Prostate gland (tissue), 2 donors: ENCODE data around the gene SPTY2D1. TPM values are rescaled to one million over a fixed set of nuclear protein-coding genes. Genes with fewer than 3 reads are reported as not detected.

Experiments used
- DNase-seq: peaks from one replicate; pipeline ENCODE4 v3.0.0-alpha.2; 2019; ENCODE audit warnings: low spot score
- H3K27ac ChIP-seq, 2 donors: fragments of 200-600 bp; sonication (generic); 2 replicates each; pipeline ENCODE4 v1.5.1; 2017 to 2019
- H3K27me3 ChIP-seq: fragments of 200-600 bp; sonication (generic); replicated peaks from 2 replicates; pipeline ENCODE4 v1.5.1; 2019; ENCODE audit not compliant: insufficient read depth
- H3K36me3 ChIP-seq, 2 donors: fragments of 200-600 bp; sonication (generic); 1 replicate in 1 of 2; 2 replicates in 1 of 2; pipeline versions ENCODE4 v1.5.1 to v1.8.1; 2017 to 2019
- H3K4me1 ChIP-seq: fragments of 200-600 bp; sonication (generic); replicated peaks from 2 replicates; pipeline ENCODE4 v1.5.1; 2019
- H3K4me3 ChIP-seq, 2 donors: fragments of 200-600 bp; sonication (generic); 2 replicates each; pipeline ENCODE4 v1.5.1; 2017 to 2019
- H3K9me3 ChIP-seq: fragments of 200-600 bp; sonication (generic); 2 replicates; pipeline ENCODE4 v1.5.1; 2017
- POLR2A ChIP-seq: fragments of 450-650 bp; IDR thresholded peaks from one replicate; pipeline ENCODE4 v1.6.1; 2016; ENCODE audit warnings: antibody characterized with exemption, mild to moderate bottlenecking
- POLR2AphosphoS5 ChIP-seq: sonication (generic); formaldehyde crosslinking; IDR thresholded peaks from one replicate; pipeline ENCODE4 v1.6.1; 2017; ENCODE audit warnings: antibody characterized with exemption
- WGBS: methylation state at CpG from one replicate; pipeline ENCODE4 v1.1.5; 2018; 5-methylcytosine and 5-hydroxymethylcytosine counted together
- intact Hi-C: fragments of 100-400 bp; cut with DNase I; formaldehyde crosslinking; loops from one replicate; pipeline ENCODE4 v1.14.2; 2022
- total RNA-seq, 2 donors: library from RNA; depleted of rRNA; stranded (reverse); fragments of >200 nt; gene quantifications; one replicate each; pipeline ENCODE4 v1.1.0, GENCODE V29; 2016
- TF ChIP-seq, protein P1 (sequence below), 4 experiments: fragments of 200-600 bp in 2 of 4; fragments of 450-650 bp in 2 of 4; sonication (generic) in 2 of 4; IDR thresholded peaks; 1 replicate in 3 of 4; 2 replicates in 1 of 4; pipeline ENCODE4 v1.5.1; 2016 to 2019; ENCODE audit warnings: antibody characterized with exemption in 4 of 4, mild to moderate bottlenecking in 2 of 4, moderate library complexity in 2 of 4

Gene SPTY2D1
- total RNA-seq, 2 donors from 2014 or later = 18.0 to 19.3 TPM

DNA sequence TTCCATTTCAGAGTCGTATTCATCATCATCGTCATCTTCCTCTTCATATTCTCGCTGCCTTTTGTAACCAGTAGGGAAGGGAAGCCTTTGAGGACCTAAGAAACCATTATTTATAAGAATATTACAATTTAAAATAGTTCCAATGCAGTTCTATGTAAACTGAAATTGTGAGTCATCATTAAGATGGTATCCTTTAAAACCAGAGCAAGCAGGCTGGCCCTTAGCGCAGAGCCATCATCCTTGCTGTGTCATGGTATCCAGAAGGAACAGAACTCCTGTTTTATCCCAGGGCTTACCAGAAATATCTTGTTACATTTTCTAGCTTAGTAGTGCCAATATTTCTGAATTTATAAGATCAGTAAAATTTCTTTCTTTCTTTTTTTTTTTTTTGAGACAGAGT, 21.7 kb downstream of the SPTY2D1 start:
- 93% methylated on average over 4 of the region's 4 CpGs for WGBS
- DNase-seq = no peak
- TF ChIP-seq, protein P1, sequence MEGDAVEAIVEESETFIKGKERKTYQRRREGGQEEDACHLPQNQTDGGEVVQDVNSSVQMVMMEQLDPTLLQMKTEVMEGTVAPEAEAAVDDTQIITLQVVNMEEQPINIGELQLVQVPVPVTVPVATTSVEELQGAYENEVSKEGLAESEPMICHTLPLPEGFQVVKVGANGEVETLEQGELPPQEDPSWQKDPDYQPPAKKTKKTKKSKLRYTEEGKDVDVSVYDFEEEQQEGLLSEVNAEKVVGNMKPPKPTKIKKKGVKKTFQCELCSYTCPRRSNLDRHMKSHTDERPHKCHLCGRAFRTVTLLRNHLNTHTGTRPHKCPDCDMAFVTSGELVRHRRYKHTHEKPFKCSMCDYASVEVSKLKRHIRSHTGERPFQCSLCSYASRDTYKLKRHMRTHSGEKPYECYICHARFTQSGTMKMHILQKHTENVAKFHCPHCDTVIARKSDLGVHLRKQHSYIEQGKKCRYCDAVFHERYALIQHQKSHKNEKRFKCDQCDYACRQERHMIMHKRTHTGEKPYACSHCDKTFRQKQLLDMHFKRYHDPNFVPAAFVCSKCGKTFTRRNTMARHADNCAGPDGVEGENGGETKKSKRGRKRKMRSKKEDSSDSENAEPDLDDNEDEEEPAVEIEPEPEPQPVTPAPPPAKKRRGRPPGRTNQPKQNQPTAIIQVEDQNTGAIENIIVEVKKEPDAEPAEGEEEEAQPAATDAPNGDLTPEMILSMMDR (IDR thresholded peaks at IDR 0.05) = no peak
- TF ChIP-seq POLR2AphosphoS5 = no peak
- no peak for TF ChIP-seq POLR2A
- H3K36me3 ChIP-seq = peaks cover 10 to 21% of the 10 kb centered on the region in 2 donors
- no peak overlapping the region for H3K4me3 ChIP-seq
- H3K27me3 ChIP-seq = no peaks in the 10 kb centered on the region
- no peaks in the 10 kb centered on the region for H3K9me3 ChIP-seq
- H3K27ac ChIP-seq = no peak overlapping the region
- H3K4me1 ChIP-seq = no peaks in the 10 kb centered on the region
- intact Hi-C loops = no loop called here

DNA sequence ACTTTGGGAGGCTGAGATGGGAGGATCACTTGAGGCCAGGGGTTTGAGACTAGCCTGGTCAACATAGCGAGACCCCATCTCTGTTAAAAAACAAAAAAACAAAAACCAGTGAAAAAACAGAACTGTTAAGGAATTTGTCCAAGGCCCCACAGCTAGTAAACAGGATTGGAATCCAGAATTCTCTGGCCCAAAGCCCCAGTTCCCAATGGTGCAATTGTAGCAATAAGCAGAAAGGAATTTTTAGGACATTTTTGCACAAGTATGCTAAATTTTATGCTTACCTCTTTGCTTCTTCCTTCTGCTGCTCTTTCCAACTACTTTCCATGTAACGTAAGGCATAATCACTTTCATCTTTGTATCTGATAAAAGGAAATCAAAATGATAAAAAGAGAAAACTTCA, 22.9 kb downstream of the SPTY2D1 start:
- 97% methylated on average over 2 of the region's 2 CpGs for WGBS
- peaks cover 10 to 21% of the 10 kb centered on the region in 2 donors for H3K36me3 ChIP-seq
- TF ChIP-seq, protein P1 (IDR thresholded peaks at IDR 0.05) = no peak
- TF ChIP-seq POLR2A (no peak), POLR2AphosphoS5 (no peak)
- H3K27me3 ChIP-seq = no peaks in the 10 kb centered on the region
- no peak overlapping the region for H3K4me3 ChIP-seq
- no peaks in the 10 kb centered on the region for H3K4me1 ChIP-seq
- DNase-seq = no peak
- no peaks in the 10 kb centered on the region for H3K9me3 ChIP-seq
- no peak overlapping the region for H3K27ac ChIP-seq
- intact Hi-C loops = no loop called here

DNA sequence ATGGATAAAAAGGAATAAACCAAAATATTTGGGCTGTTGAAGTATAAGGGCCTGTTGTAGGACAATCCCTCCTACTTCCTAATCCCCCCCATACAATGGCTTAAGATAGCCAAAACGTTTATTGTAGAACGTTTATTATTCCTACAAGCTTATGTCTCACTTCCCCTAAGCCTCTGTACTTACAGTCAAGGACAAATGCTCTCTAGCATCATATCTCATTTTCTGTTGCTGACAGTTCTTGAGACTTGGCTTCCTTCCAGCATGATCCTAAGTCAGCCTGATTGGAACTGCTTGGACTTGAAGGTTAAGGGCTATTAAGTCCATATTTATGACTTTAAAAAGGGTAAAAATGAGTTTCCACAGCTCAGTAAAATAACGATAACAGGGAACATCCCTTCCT, 25.8 kb downstream of the SPTY2D1 start:
- no peaks in the 10 kb centered on the region for H3K9me3 ChIP-seq
- no peak overlapping the region for H3K4me3 ChIP-seq
- TF ChIP-seq POLR2A (no peak), POLR2AphosphoS5 (no peak)
- TF ChIP-seq, protein P1 (IDR thresholded peaks at IDR 0.05) = no peak
- 61% methylated on average over 3 of the region's 3 CpGs for WGBS
- peaks cover 10 to 15% of the 10 kb centered on the region in 2 donors for H3K36me3 ChIP-seq
- H3K27ac ChIP-seq = no peak overlapping the region
- no peak for DNase-seq
- no peaks in the 10 kb centered on the region for H3K4me1 ChIP-seq
- no peaks in the 10 kb centered on the region for H3K27me3 ChIP-seq
- intact Hi-C loops = no loop called here

DNA sequence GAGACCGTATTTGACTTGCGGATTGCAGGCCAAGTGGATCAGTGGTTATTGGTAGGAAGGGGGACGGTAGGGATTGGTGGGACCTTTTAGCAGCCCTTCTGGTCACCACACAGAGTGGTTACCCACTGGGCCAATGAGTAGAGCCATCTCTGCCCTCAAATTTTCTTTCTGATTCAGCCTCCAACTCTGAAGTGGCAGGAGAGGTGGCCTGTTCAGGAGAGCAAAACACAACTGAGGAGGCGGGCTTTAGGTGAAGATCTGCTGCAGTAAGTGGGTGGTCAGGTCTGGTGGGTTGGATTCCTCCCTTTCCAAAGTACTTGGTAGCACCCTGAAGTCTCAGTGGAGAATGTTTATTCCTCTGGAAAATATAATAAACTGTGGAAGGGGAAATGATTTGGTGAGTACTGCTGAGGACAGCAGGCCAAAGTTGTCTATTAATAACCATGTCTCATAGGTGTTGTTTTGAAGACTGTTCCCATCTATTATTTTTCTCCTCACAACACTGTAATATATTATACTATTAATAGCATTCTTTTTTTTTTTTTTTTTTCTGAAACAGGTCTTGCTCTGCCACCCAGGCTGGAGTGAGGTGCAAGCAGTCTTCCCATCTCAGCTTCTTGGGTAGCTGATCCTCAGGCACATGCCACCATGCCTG, 33.1 kb downstream of the SPTY2D1 start:
- intact Hi-C loops = no loop called here
- 94% methylated on average over 4 of the region's 4 CpGs for WGBS
- Histone ChIP-seq H3K36me3 (no peaks in the 10 kb centered on the region), H3K9me3 (no peaks in the 10 kb centered on the region), H3K27me3 (no peaks in the 10 kb centered on the region), H3K4me3 (no peak overlapping the region), H3K27ac (no peak overlapping the region), H3K4me1 (no peaks in the 10 kb centered on the region)
- DNase-seq = no peak
- no peak for TF ChIP-seq POLR2A
- TF ChIP-seq POLR2AphosphoS5 = no peak
- TF ChIP-seq, protein P1 (IDR thresholded peaks at IDR 0.05) = no peak

DNA sequence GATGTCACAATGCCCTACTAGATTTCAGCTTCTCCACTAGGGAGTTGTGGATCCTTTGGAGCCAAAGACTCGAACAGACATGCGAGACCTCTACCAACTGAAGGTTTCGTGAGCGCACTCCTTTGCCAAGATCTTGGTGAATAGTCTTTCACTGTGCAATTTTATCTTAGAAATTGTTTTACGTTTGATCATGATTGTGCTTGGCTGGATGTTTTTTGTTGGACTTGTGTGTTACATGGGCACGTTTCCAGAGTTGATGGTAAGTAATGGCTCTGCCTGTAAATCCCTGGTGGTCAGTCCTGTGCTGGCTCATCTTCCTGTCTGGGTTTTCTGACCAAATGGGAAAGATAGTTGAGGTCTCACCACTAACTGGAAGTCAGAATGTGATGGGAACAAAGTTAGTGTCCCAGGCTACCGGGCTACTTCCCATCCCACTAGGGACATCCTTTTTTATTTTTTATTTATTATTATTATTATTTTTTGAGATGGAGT, 34.4 kb downstream of the SPTY2D1 start, which contains the start of gene MISFA:
Gene MISFA, plus strand, starts transcription at position 51 of the 492 bp plus-strand sequence. Its CDS starts 140 bp downstream, at position 191.
- no peak for TF ChIP-seq POLR2A
- TF ChIP-seq, protein P1 (IDR thresholded peaks at IDR 0.05) = no peak
- no peak for TF ChIP-seq POLR2AphosphoS5
- Histone ChIP-seq H3K4me3 (no peak within 1 kb of the TSS), H3K4me1 (no peaks in the 10 kb centered on the region), H3K9me3 (no peaks in the 10 kb centered on the region), H3K27me3 (no peaks in the 10 kb centered on the region), H3K36me3 (no peaks in the 10 kb centered on the region), H3K27ac (no peak within 1 kb of the TSS)
- 88% methylated on average over 7 of the region's 7 CpGs for WGBS
- intact Hi-C loops = no loop called here
- no peak for DNase-seq
